NCI-H187 treated with DMSO at 0.1 percent for 48 hours (cell line): ENCODE measurements around the gene CD247.

Experiments used
- DNase-seq: peaks from one replicate; lab custom pipeline; 2025; lab: John Stamatoyannopoulos, UW

The CD247 gene

DNA sequence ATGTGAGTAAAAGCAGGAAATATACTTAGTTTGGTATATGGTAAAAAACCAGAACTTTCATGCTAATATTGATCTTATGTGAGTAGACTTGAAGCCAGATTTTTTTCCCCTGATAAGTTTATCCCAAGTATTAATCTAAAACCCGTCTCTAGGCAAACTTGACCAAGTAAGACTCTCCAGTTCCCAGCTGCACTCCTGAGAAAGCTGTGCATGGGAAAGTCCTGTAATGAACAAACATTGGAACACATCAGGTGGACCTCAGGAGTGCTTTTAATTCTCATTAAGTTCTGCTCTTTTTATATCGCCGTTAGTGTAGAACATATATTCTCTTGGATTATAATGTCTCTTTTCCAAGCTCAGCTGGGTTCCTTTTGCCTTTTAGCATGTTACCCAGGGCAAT, 105.0 kb downstream of the CD247 start:
- DNase-seq: no peak

DNA sequence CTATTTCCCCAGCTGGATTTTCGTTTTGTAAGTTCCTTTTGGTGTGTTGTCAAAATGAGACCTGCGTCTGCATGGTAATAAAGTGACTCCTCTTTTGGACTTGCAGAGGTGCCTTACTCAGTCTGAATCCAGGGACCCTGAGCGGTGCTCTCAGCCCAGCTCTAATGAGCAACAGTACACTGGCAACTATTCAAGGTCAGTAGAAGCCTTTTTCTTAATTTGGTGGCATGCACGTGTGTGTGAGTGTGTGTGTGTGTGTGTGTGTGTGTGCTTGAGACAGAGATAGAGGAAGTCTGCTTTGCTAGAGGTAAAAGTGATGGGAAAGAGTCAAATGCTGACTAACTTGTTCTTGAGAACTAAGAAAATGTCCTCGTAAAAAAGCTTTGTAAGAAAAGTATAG, 105.4 kb downstream of the CD247 start:
- no peak for DNase-seq

DNA sequence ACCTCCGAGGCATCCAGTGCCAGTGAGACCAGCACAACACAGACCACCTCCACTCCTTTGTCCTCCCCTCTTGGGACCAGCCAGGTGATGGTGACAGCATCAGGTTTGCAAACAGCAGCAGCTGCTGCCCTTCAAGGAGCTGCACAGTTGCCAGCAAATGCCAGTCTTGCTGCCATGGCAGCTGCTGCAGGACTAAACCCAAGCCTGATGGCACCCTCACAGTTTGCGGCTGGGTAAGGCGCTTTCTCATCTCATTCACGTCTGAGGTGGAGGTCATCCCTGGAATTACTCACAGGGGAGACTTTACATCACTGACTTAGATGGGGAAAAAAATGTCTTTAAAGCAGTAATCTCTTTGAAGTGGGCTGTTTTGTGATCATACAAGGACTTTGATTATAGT, 106.3 kb downstream of the CD247 start:
- no peak for DNase-seq

DNA sequence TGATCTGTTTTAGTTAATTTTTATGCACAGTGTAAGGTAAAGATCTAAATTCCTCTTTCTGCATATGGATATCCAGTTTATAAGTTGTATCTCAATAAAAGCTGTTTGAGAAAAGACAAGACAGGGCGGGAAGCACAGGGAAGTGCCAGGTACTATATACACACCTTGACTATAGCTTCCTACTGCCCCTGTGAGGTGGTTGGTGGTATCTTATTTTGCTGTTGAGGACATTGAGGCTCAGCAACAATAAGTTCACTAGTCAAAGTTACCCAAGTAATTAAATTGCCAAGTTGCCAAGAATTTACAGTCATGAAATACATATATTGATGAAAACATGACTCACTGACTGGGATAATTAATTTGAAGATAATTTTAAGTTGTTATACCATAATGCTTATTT, 109.1 kb downstream of the CD247 start:
- no peak for DNase-seq

DNA sequence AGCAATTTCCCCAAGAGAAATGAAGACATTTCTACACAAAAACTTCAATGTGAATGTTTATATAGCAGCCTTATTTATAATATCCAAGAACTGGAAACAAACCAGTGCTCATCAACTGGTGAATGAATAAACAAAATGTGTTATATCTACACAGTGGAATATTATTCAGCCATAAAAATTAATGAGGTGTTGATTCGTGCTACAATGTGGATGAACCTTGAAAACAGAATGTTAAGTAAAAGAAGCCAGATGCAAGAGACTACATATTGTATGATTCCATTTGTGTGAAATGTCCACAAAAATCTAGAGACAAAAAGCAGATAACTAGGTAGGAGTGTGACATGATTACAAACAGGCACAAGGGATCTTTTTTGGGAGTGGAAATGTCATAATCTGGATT, 110.0 kb downstream of the CD247 start:
- DNase-seq: no peak

DNA sequence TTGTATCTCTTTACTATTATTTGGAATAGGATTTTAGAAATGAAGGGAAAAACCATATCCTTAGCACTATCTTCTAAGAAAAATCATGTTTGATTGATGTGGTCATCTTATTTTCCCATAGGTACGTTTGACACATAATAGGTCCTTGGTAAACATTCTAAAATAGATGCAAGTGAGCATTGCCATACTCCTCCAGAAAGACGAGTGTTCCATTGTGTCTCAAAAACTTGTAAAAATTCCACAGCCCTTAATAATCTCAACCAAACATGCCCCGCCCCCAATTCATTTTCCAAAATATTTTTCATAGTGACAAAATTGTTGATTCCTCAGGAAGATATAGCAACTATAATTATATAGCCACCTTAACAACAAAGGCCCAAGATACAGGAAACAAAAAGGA, 113.4 kb downstream of the CD247 start:
- no peak for DNase-seq

DNA sequence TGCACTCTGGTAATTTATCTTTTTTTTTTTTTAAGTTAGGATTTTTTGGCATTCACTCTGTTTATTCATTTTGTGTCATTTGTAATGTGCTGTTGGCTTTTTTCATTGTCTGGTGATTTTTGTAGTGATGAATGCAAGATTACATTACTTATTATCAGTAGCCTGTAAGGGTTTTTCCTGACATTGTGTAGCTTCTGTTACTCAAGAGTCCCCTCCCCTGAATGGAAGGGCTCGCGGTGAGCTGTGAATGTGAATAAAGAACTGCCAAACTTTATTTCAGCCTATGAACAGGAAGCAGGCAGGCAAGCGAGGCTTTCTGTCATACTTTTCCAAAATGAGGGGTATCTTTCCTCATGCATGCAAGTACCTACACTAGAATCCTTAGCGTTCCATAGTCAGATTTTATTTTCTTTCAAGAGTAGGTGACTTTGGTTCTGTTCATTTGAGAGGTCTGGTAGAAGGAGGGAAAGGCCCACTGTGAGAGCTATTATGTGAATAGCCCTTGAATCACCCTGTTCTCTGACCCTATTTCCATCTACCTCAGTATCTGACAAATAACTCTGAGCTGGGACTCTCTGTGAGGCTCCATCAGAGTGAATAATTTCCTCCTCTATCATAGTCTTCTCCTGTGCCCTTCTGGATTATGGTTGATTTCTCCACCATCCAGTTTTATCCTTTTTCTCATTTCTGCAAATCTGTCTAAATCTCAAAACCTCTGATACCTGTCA, 114.0 kb downstream of the CD247 start:
- no peak for DNase-seq

DNA sequence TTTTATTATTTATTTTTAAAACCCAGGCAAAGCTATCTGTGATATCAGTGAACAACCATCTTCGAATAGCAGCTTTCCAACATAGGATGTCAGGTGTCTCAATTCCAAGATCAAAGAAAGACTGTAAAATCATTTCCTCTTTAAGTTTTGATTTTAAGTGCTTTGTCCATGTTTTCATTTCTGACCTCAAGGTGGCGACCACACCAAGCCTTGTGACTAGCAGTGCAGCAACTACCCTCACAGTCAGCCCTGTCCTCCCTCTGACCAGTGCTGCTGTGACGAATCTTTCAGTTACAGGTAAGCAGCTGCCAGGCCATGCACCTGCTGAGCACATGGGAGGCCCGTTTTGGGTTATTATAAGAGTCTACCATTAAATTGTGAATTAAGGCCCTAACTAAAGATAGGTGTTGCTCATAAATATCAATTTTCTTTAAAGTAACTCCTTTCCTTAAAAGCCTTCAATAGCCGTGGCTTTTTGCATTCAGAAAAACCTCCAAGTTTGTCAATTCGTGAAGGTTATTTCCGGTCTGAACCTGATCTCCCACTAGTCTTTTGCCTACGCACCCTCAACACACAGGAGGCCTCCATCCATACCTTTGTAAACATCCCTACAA, 117.0 kb downstream of the CD247 start:
- peak; percentile 6 for DNase-seq

DNA sequence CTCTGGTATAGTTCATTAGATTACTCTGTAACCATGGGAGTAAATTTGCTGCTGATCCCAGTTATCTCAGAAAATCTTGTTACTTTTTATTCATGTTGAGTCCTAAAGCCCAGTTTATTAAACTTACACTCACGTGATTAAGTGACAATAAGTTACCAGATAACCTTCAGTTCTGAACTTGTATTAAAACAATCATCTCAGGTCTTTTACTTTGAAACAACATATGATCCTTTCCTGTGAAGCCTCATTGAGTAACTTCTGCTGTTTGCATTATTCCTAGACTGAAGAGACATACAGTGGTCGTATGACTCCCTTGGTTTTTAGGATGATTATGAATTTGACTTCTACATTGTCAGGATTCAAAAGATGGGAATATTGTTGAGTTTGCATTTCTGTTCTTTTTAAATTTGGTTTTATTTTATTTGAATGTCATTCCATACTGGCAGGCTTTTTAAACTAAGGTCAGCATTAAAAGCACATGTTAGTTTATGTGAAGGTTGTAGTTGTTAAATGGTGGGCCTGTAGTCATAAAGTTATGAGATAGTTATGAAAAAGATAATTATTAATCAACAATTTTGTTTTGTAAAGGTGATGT, 117.9 kb downstream of the CD247 start:
- no peak for DNase-seq

DNA sequence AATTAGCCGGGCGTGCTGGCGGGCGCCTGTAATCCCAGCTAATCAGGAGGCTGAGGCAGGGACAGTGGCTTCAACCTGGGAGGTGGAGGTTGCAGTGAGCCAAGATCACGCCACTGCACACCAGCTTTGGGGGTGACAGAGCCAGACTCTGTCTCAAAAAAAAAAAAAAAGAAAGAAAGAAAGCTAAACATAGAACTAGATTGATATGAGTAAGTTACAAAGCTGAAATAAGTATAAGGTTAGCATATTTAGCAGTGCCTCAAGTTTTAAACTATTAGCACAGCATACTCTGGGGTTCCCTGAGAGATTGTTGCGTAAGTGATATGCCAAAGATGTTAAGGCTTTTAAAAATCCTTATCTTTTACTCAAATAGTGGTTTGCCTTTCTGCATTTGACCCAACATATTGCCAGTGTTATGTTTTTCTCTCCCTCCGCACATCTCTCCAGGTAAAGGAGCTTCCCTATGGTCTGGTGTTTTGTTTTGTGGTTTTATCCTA, 126.1 kb downstream of the CD247 start:
- DNase-seq: no peak

DNA sequence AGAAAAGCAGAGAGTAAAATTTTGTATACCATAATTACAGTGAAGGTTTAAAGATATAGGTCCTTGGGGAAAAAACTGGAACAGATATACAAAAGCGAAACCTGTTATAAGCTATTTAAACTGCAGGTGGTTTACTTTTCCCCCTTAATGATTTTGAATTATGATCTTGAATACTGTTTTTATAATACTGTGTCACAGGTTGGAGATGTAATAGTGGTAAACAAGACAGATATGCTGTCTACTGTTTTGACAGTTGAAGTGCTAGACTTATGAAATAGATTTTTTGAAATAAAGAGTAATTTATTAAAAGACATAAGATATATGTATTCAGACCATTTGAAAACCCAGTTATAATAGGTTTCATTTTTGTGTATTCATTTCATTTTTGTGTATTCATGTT, 129.4 kb downstream of the CD247 start:
- DNase-seq: no peak

DNA sequence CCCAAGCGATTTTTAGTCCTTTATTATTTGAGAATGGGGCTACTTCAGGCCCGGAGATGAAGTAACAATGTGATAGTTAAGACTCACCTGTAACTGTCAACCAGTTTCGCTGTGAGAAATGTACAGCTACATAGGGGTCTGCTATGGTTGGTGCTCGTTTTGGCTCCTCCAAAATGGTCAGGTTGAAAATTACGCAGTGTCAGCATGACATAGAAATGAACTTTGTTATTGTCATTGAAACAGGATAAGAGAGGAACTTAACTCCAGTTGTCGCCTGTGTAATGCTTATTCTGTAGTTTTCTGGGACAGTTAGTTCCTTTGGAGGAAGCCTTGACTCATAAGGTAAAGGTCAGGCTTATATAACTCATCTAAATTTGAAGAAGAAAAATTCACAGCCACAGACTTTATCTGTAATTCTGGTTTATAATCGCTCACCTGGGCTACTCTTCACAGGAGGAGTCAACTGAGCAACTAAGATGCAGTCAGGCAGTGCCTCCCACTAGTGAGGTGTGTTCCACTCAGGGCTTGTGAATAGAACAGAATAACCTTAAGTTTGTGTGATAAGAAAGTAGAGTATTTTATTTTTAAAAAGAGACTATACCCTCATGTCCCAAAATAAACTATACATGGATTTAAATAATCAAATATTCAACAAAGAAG, 130.9 kb downstream of the CD247 start:
- no peak for DNase-seq
